Liver (tissue), 9 donors: ENCODE results near the gene FCHSD1. TPM values are rescaled to one million over a fixed set of nuclear protein-coding genes. Genes with fewer than 3 reads are reported as not detected.
A peak's percentile ranks its signal among the peaks of the same experiment; 100 is the strongest.

Experiments used
- DNase-seq: peaks from one replicate; pipeline ENCODE4 v3.0.0-alpha.2; 2017; ENCODE audit warnings: low spot score
- H3K27ac ChIP-seq, 2 donors: one replicate each; pipeline ENCODE4 v1.7.0; 2013; ENCODE audit warnings: inconsistent platforms in 2 of 2, low read length in 2 of 2, control low read depth in 1 of 2, low read depth in 1 of 2, mild to moderate bottlenecking in 1 of 2
- H3K27me3 ChIP-seq, 4 donors: one replicate each; pipeline versions ENCODE4 v1.6.1 to v1.7.0; 2013; ENCODE audit warnings: low read length in 3 of 4, inconsistent platforms in 1 of 4, mild to moderate bottlenecking in 1 of 4, moderate library complexity in 1 of 4; ENCODE audit not compliant: control insufficient read depth in 4 of 4, insufficient read depth in 4 of 4
- H3K36me3 ChIP-seq, 4 donors: one replicate each; pipeline versions ENCODE4 v1.6.1 to v1.7.0; 2013; ENCODE audit warnings: low read length in 3 of 4, mild to moderate bottlenecking in 3 of 4, low read depth in 1 of 4, moderate library complexity in 1 of 4; ENCODE audit not compliant: control insufficient read depth in 4 of 4, insufficient read depth in 3 of 4
- H3K4me1 ChIP-seq, 4 donors: one replicate each; pipeline versions ENCODE4 v1.6.1 to v1.7.0; 2013; ENCODE audit warnings: low read length in 3 of 4, mild to moderate bottlenecking in 3 of 4, moderate library complexity in 1 of 4; ENCODE audit not compliant: control insufficient read depth in 4 of 4, insufficient read depth in 4 of 4
- H3K4me3 ChIP-seq, 3 donors: one replicate each; pipeline versions ENCODE4 v1.6.1 to v1.7.0; 2013; ENCODE audit warnings: low read length in 3 of 3, control low read depth in 1 of 3, low read depth in 1 of 3, mild to moderate bottlenecking in 1 of 3
- H3K9ac ChIP-seq, 2 donors: one replicate each; pipeline ENCODE4 v1.7.0; 2013; ENCODE audit warnings: low read length in 2 of 2, mild to moderate bottlenecking in 2 of 2, moderate library complexity in 2 of 2, control low read depth in 1 of 2, low read depth in 1 of 2
- H3K9me3 ChIP-seq, 4 donors: one replicate each; pipeline versions ENCODE4 v1.6.1 to v1.7.0; 2013; ENCODE audit warnings: low read length in 3 of 4; ENCODE audit not compliant: control insufficient read depth in 4 of 4
- ATF3 ChIP-seq: IDR thresholded peaks from 2 replicates; pipeline ENCODE4 v1.6.1; 2016; ENCODE audit warnings: antibody characterized with exemption
- CTCF ChIP-seq: fragments of 150-350 bp; IDR thresholded peaks from 2 replicates; pipeline ENCODE4 v1.5.1; 2017; ENCODE audit warnings: improper control_type of control experiment, low read depth, low read length; ENCODE audit not compliant: missing input control
- EGR1 ChIP-seq, 2 donors: IDR thresholded peaks; 2 replicates each; pipeline ENCODE4 v1.6.1; 2016 to 2018; ENCODE audit warnings: antibody characterized with exemption in 2 of 2, low read depth in 2 of 2
- FOXA1 ChIP-seq: IDR thresholded peaks from 2 replicates; pipeline ENCODE4 v1.6.1; 2016; ENCODE audit warnings: antibody characterized with exemption
- FOXA2 ChIP-seq: IDR thresholded peaks from 2 replicates; pipeline ENCODE4 v1.6.1; 2016; ENCODE audit warnings: antibody characterized with exemption
- HNF4A ChIP-seq, 2 donors: conservative IDR thresholded peaks; 2 replicates each; pipeline ENCODE4 v1.6.1; 2016; ENCODE audit warnings: antibody characterized with exemption in 2 of 2, mild to moderate bottlenecking in 2 of 2
- HNF4G ChIP-seq: IDR thresholded peaks from 2 replicates; pipeline ENCODE4 v1.6.1; 2016; ENCODE audit warnings: antibody characterized with exemption
- JUND ChIP-seq, 2 donors: IDR thresholded peaks; 2 replicates each; pipeline ENCODE4 v1.6.1; 2016; ENCODE audit warnings: antibody characterized with exemption in 2 of 2
- MAX ChIP-seq: IDR thresholded peaks from 2 replicates; pipeline ENCODE4 v1.6.1; 2016; ENCODE audit warnings: antibody characterized with exemption
- NR2F2 ChIP-seq: IDR thresholded peaks from 2 replicates; pipeline ENCODE4 v1.6.1; 2016; ENCODE audit warnings: antibody characterized with exemption
- RAD21 ChIP-seq, 2 donors: IDR thresholded peaks; 2 replicates each; pipeline ENCODE4 v1.6.1; 2016; ENCODE audit warnings: antibody characterized with exemption in 2 of 2, mild to moderate bottlenecking in 2 of 2
- RXRA ChIP-seq, 2 donors: IDR thresholded peaks; 2 replicates each; pipeline ENCODE4 v1.6.1; 2017 to 2018; ENCODE audit warnings: antibody characterized with exemption in 2 of 2, mild to moderate bottlenecking in 1 of 2
- SP1 ChIP-seq: IDR thresholded peaks from 2 replicates; pipeline ENCODE4 v1.6.1; 2018; ENCODE audit warnings: antibody characterized with exemption, mild to moderate bottlenecking
- TAF1 ChIP-seq: conservative IDR thresholded peaks from 2 replicates; pipeline ENCODE4 v1.6.1; 2016; ENCODE audit warnings: antibody characterized with exemption, mild to moderate bottlenecking
- YY1 ChIP-seq: IDR thresholded peaks from 2 replicates; pipeline ENCODE4 v1.6.1; 2016; ENCODE audit warnings: antibody characterized with exemption, mild to moderate bottlenecking
- ZBTB33 ChIP-seq: IDR thresholded peaks from 2 replicates; pipeline ENCODE4 v1.6.1; 2016; ENCODE audit warnings: antibody characterized with exemption
- WGBS: extraction: QIAGEN DNeasy Blood & Tissue Kit; methylation state at CpG from one replicate; pipeline ENCODE4 v1.1.7; 2013; 5-methylcytosine and 5-hydroxymethylcytosine counted together
- polyA plus RNA-seq, 2 donors: library from polyadenylated mRNA; stranded (reverse) in 1 of 2; unstranded in 1 of 2; fragments of 200-250 nt in 1 of 2; fragments of >200 nt in 1 of 2; fragmentation: Nextera tagmentation in 1 of 2; extraction: Ambion mirVana in 1 of 2; gene quantifications; one replicate each; pipeline versions ENCODE4 v1.2.1 to v1.2.3, GENCODE V29; 2013 to 2015
- total RNA-seq, 2 donors: library from RNA; depleted of rRNA; stranded (reverse); fragments of >200 nt; gene quantifications; one replicate each; pipeline ENCODE4 v1.2.3, GENCODE V29; 2014
- donor health status: healthy.
- donor health status: healthy.
- donor health status: healthy.
- donor health status: healthy.
- donor health status: healthy.

The FCHSD1 gene
- total and polyA plus RNA-seq, 4 donors = 1.3 to 6.4 (median 2.2) TPM

GRCh38 chr5:141681695-141682641 lies 30.8 kb upstream of the FCHSD1 start, which contains the start of gene ARAP3:
Gene ARAP3 (minus strand): TSS chr5:141682230. CDS start chr5:141680486, 1,744 bp downstream.
- Histone ChIP-seq H3K4me3 (peak within 1 kb of the TSS in 1 of 3 donors; percentile 43), H3K9ac (peak within 1 kb of the TSS in 1 of 2 donors; percentile 24), H3K27ac (peak within 1 kb of the TSS; percentile 75 to 79), H3K9me3 (no peaks in the 10 kb centered on the region), H3K4me1 (peaks cover 2 to 13% (median 5%) of the 10 kb centered on the region in 4 donors), H3K27me3 (no peaks in the 10 kb centered on the region), H3K36me3 (no peaks in the 10 kb centered on the region)
- peak in 1 of 2 donors; percentile 31 for TF ChIP-seq HNF4A (conservative IDR thresholded peaks at IDR 0.05)
- TF ChIP-seq RXRA (IDR thresholded peaks at IDR 0.05) = peak; percentile 19 to 29
- TF ChIP-seq EGR1 (IDR thresholded peaks at IDR 0.05; ENCODE audit: low read depth in 2 of 2) = no peak
- no peak for TF ChIP-seq YY1
- no peak for TF ChIP-seq HNF4G
- no peak for TF ChIP-seq ATF3
- TF ChIP-seq NR2F2 = peak; percentile 72
- TF ChIP-seq SP1 = peak; percentile 34
- TF ChIP-seq FOXA1 = no peak
- no peak for TF ChIP-seq TAF1
- TF ChIP-seq RAD21 (IDR thresholded peaks at IDR 0.05) = no peak
- TF ChIP-seq ZBTB33 = no peak
- no peak for TF ChIP-seq CTCF
- no peak for TF ChIP-seq JUND (IDR thresholded peaks at IDR 0.05)
- TF ChIP-seq FOXA2 = no peak
- no peak for TF ChIP-seq MAX
- DNase-seq = peak; percentile 80
- 11% methylated on average over 77 of the region's 77 CpGs for WGBS

- peaks cover 2 to 13% (median 5%) of the 10 kb centered on the region in 4 donors for H3K4me1 ChIP-seq
- H3K4me3 ChIP-seq = peak overlapping the region in 1 of 3 donors; percentile 43
- WGBS = 77% methylated on average over 2 of the region's 2 CpGs
These were observed 30.1 kb upstream of the FCHSD1 start for GRCh38 chr5:141681295-141681694.

More at GRCh38 chr5:141681295-141681694, 30.1 kb upstream of the FCHSD1 start:
- H3K9me3 ChIP-seq = no peaks in the 10 kb centered on the region
- TF ChIP-seq NR2F2 (peak; percentile 7), ATF3 (no peak)
- DNase-seq = no peak
- H3K27ac ChIP-seq = peak overlapping the region; percentile 67 to 75
- H3K27me3 ChIP-seq = no peaks in the 10 kb centered on the region
- H3K9ac ChIP-seq = peak overlapping the region in 1 of 2 donors; percentile 24
- no peaks in the 10 kb centered on the region for H3K36me3 ChIP-seq
